Body of pancreas (tissue), 4 donors: ENCODE results near the gene MAP2K7. TPM values are rescaled to one million over a fixed set of nuclear protein-coding genes. Genes with fewer than 3 reads are reported as not detected.

ENCODE experiments used
- ATAC-seq: fragments of 150-250 bp; one replicate; pipeline ENCODE4 v1.9.1; 2016
- DNase-seq, 4 donors: peaks; one replicate each; pipeline ENCODE4 v3.0.0-alpha.2; 2019
- H3K27ac ChIP-seq, 4 donors: fragments of 200-600 bp; sonication (generic); 1 replicate in 3 of 4; 2 replicates in 1 of 4; pipeline versions ENCODE4 v1.5.1 to v1.6.1; 2016 to 2019; ENCODE audit warnings: mild to moderate bottlenecking in 1 of 4, mixed read lengths in 1 of 4, moderate library complexity in 1 of 4
- H3K27me3 ChIP-seq, 2 donors: fragments of 200-600 bp; sonication (generic); one replicate each; pipeline ENCODE4 v1.6.0; 2016; ENCODE audit warnings: mild to moderate bottlenecking in 1 of 2
- H3K36me3 ChIP-seq, 2 donors: fragments of 200-600 bp; sonication (generic); replicated peaks in 1 of 2; 2 replicates each; pipeline ENCODE4 v1.5.1; 2016; ENCODE audit warnings: low read depth in 2 of 2; ENCODE audit not compliant: insufficient read depth in 1 of 2
- H3K4me1 ChIP-seq: fragments of 200-600 bp; sonication (generic); one replicate; pipeline ENCODE4 v1.6.0; 2016
- H3K4me3 ChIP-seq, 2 donors: fragments of 200-600 bp; sonication (generic); 1 replicate in 1 of 2; 2 replicates in 1 of 2; pipeline ENCODE4 v1.5.1; 2016 to 2019
- H3K9me3 ChIP-seq, 3 donors: fragments of 200-600 bp; sonication (generic); 1 replicate in 2 of 3; 2 replicates in 1 of 3; pipeline ENCODE4 v1.5.1; 2016
- POLR2A ChIP-seq, 3 donors: fragments of 450-650 bp; IDR thresholded peaks; one replicate each; pipeline ENCODE4 v1.6.1; 2016; ENCODE audit warnings: antibody characterized with exemption in 3 of 3, mild to moderate bottlenecking in 2 of 3
- WGBS, 2 donors: methylation state at CpG; one replicate each; pipeline ENCODE4 v1.1.5; 2017; 5-methylcytosine and 5-hydroxymethylcytosine counted together
- intact Hi-C: fragments of 100-400 bp; cut with DNase I; formaldehyde crosslinking; loops from one replicate; pipeline ENCODE4 v1.15.1; 2023
- total RNA-seq, 2 donors: library from RNA; depleted of rRNA; stranded (reverse); fragments of >200 nt; gene quantifications; one replicate each; pipeline ENCODE4 v1.1.0, GENCODE V29; 2016
- TF ChIP-seq, protein P1 (sequence below), 7 experiments: fragments of 450-650 bp in 4 of 7; fragments of 200-600 bp in 3 of 7; sonication (generic) in 3 of 7; IDR thresholded peaks; one replicate each; pipeline ENCODE4 v1.5.1; 2016 to 2019; ENCODE audit warnings: antibody characterized with exemption in 7 of 7

The MAP2K7 gene
- total RNA-seq, result 10 to 100 TPM in 1 of 2 donors, 1 to 10 TPM in 1; 8.0 to 34.9 TPM

DNA sequence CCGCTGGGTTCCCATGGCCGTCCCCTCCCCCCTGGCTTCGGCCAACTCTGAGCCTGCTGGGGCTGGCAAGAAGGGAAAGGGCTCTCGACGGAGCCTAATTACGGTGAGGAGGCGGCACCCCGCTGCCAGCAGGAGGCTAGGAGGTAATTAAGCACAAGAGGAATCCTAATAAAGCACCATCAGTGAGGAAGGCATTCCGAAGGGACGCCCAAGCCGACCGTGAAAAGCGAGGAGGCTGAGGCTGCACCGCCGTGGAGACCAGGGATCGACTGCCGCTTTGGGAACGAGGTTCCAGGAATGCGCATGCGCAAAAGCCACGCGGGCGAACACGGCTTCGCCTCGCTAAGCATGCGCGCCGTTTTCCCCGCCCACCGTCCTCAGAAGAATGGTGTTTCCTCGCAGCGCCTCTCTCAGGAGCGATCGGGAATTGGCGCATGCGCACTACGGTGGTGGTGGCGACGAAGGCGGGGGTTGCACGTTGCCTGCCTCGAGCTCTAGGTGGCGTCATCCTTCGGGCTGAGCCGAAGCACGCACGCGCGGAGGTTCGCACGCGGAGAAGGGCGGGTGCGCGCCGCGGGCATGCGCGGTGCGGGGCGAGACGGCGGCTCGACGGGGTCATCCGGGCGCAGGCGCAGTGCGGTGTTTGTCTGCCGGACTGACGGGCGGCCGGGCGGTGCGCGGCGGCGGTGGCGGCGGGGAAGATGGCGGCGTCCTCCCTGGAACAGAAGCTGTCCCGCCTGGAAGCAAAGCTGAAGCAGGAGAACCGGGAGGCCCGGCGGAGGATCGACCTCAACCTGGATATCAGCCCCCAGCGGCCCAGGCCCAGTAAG is at the start of gene MAP2K7:
Gene MAP2K7, plus strand, starts transcription at position 634 of the 830 bp plus-strand sequence. Its CDS starts 68 bp downstream, at position 702.
- Histone ChIP-seq H3K27ac (peak within 1 kb of the TSS; percentile 86 to 91 (median 89)), H3K36me3 (no peaks in the 10 kb centered on the region), H3K4me3 (peak within 1 kb of the TSS; percentile 57 to 88), H3K9me3 (no peaks in the 10 kb centered on the region), H3K4me1 (peaks cover 53% of the 10 kb centered on the region), H3K27me3 (no peaks in the 10 kb centered on the region)
- intact Hi-C loops, result loop anchor here (10.0 kb wide), 1 partner anchor 49 kb away; no protein-coding TSS in a partner anchor
- 0% methylated on average over 4 to 81 of the region's 89 CpGs for WGBS, 2 donors
- ATAC-seq (peak; percentile 92), DNase-seq (peak; percentile 99 to 100 (median 100))
- peak; percentile 60 to 91 (median 90) for TF ChIP-seq POLR2A (IDR thresholded peaks at IDR 0.05)
- TF ChIP-seq, protein P1, sequence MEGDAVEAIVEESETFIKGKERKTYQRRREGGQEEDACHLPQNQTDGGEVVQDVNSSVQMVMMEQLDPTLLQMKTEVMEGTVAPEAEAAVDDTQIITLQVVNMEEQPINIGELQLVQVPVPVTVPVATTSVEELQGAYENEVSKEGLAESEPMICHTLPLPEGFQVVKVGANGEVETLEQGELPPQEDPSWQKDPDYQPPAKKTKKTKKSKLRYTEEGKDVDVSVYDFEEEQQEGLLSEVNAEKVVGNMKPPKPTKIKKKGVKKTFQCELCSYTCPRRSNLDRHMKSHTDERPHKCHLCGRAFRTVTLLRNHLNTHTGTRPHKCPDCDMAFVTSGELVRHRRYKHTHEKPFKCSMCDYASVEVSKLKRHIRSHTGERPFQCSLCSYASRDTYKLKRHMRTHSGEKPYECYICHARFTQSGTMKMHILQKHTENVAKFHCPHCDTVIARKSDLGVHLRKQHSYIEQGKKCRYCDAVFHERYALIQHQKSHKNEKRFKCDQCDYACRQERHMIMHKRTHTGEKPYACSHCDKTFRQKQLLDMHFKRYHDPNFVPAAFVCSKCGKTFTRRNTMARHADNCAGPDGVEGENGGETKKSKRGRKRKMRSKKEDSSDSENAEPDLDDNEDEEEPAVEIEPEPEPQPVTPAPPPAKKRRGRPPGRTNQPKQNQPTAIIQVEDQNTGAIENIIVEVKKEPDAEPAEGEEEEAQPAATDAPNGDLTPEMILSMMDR (IDR thresholded peaks at IDR 0.05), result peak; percentile 11 to 84 (median 46)

GRCh38 chr19:7855426-7856108 is 48.1 kb upstream of the MAP2K7 start:
- Histone ChIP-seq H3K4me3 (no peak overlapping the region), H3K4me1 (peaks cover 13% of the 10 kb centered on the region), H3K27ac (no peak overlapping the region), H3K9me3 (no peaks in the 10 kb centered on the region), H3K27me3 (no peaks in the 10 kb centered on the region), H3K36me3 (no peaks in the 10 kb centered on the region)
- ATAC-seq, result no peak
- WGBS, 2 donors, result 89 to 90% methylated on average over 25 to 26 of the region's 26 CpGs
- TF ChIP-seq, protein P1 (IDR thresholded peaks at IDR 0.05), result no peak
- TF ChIP-seq POLR2A (IDR thresholded peaks at IDR 0.05), result no peak
- intact Hi-C loops, result loop anchor here (10.0 kb wide), 1 partner anchor 49 kb away; the partner anchor contains the start of gene MAP2K7
- DNase-seq, result no peak

- Histone ChIP-seq H3K9me3 (no peaks in the 10 kb centered on the region), H3K4me3 (no peak overlapping the region), H3K27me3 (no peaks in the 10 kb centered on the region), H3K27ac (no peak overlapping the region), H3K36me3 (no peaks in the 10 kb centered on the region), H3K4me1 (peaks cover 13% of the 10 kb centered on the region)
- no peak for TF ChIP-seq POLR2A (IDR thresholded peaks at IDR 0.05)
- TF ChIP-seq, protein P1 (IDR thresholded peaks at IDR 0.05), result no peak
- DNase-seq (no peak), ATAC-seq (no peak)
- intact Hi-C loops, result loop anchor here (10.0 kb wide), 1 partner anchor 49 kb away; the partner anchor contains the start of gene MAP2K7
- WGBS, 2 donors, result 94 to 96% methylated on average over 12 to 16 of the region's 16 CpGs
Measured at GRCh38 chr19:7856109-7856591, 47.5 kb upstream of the MAP2K7 start.

DNA sequence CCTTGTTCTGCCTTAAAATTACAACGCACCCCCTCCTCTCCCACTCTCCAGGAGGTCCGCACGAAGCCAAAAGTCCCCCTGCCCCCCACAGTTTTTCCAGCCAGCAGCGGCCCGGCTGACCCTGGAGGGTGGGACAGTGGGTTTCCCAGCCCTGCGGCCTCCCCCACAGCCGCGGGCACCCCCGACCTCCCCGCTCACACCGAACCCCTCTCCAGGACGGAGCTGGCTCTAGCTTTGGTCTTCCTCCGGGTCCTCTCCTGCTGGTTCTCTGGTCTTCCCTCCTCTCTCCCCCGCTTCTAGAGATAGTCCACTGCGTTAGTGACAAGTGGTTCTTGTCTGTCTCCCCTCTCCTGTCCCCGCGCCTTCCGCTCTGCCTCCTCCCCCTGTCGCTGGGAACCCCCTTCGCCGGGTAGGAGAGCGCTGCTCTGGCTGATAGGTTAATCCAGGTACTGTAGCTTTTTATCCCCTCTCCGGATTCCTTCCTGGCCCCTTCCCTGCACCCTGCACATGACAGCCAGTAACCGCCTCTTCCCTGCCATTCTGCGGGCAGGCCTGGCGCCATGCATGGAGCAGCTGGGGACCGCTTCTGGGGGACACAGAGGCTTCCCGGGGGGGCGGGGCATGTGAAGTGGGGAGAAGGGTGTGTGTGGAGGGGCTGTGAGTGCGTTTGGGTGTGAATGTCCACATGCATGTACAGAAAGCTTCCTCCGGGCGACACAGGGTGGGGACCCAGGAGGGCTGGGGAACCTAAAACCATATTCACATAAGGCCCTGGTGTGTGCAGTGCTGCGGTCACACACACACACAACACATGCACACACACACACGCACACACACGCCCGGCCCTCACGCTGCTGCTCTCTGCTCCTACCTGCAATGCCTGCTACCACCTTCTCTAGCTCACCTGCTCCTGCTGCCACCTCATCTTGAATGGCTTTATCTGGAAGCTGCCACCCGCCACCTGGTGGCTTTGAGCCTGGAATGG is 46.7 kb upstream of the MAP2K7 start:
- WGBS, 2 donors, result 80 to 86% methylated on average over 35 to 37 of the region's 38 CpGs
- intact Hi-C loops, result loop anchor here (10.0 kb wide), 1 partner anchor 48 kb away; the partner anchor contains the start of gene MAP2K7
- Histone ChIP-seq H3K9me3 (no peaks in the 10 kb centered on the region), H3K4me1 (peaks cover 19% of the 10 kb centered on the region), H3K36me3 (no peaks in the 10 kb centered on the region), H3K27ac (no peak overlapping the region), H3K4me3 (no peak overlapping the region), H3K27me3 (no peaks in the 10 kb centered on the region)
- peak in 1 of 4 donors; percentile 10 for DNase-seq
- TF ChIP-seq POLR2A (IDR thresholded peaks at IDR 0.05), result no peak
- TF ChIP-seq, protein P1 (IDR thresholded peaks at IDR 0.05), result no peak
- no peak for ATAC-seq
